GM19463 (cell line): Measurements from ENCODE around the gene MOSPD3.

Source experiments
- ATAC-seq: cut with Tn5 transposase; IDR thresholded peaks from one replicate; pipeline ENCODE4 v1.9.1; 2021; ENCODE audit warnings: mild to moderate bottlenecking, moderate library complexity; ENCODE audit not compliant: unreplicated experiment

The MOSPD3 gene

DNA sequence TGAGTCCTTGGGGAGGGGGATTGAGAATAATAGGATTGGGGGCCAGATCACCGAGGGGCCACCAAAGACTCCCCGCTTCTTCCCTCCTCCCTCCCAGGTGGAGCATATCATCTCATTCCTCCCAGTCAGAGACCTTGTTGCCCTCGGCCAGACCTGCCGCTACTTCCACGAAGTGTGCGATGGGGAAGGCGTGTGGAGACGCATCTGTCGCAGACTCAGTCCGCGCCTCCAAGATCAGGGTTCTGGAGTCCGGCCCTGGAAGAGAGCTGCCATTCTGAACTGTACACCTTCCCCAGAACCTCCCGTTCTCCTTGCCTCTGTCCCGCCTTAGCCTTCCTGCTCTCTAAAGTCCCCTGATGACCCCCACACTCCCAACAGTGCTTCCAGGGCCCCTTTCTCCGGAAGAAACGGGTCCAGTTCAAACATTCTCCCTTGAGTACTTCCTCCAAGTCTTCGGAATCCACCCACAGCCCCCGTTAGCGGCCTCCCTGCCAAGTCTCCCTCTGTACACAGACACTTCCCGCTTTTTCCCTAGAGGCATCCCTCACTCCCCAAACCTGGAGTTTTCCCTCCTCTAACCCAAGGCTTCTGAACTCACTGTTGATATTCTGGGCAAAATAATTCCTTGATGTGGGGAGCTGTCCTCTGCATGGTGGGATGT lies 22.1 kb upstream of the MOSPD3 start:
- ATAC-seq: no peak

DNA sequence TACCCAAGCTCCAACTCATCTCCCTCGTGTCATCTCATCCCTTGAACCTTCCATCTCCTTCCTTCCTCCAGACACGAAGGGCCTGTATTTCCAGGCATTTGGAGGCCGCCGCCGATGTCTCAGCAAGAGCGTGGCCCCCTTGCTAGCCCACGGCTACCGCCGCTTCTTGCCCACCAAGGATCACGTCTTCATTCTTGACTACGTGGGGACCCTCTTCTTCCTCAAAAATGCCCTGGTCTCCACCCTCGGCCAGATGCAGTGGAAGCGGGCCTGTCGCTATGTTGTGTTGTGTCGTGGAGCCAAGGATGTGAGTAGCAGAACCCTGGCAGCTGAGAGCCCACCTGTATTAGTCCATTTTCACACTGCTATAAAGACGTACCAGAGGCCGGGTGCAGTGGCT lies 20.7 kb upstream of the MOSPD3 start:
- no peak for ATAC-seq

DNA sequence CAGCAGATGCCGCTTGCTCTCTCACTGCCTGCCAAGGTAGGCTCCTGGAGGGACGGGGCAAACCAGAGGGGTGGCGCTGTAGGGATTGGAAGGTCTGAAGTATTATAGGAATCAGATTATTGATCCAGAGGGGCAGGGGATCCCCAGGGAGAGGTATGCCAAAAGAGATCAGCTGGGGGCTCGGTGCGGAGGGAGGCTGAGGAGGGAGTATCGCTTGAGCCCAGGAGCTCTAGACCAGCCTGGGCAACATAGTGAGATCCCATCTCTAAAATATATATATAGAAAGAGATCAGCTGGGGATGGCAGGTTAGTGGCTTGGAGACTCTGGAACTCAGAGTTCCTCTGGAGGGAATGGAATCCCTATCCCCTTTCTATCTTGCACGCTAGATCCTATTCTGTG lies 17.2 kb upstream of the MOSPD3 start:
- ATAC-seq: no peak

DNA sequence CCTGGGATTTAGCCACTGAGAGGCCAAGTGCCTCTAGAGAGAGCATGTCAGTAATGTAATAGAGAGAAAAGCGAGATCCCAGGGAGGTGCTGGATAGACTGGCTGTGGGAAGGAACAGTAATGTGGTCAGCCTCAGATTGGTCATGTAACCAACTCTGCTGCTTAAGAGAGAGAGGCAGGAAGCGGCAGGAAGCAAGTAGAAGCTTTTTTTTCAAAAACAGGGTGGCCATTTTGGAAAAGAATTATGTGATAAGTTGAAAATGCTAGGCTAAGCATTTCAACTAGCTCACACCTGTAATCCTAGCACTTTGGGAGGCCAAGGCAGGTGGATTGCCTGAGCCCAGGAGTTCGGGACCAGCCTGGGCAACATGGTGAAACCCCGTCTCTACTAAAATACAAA lies 13.9 kb upstream of the MOSPD3 start:
- no peak for ATAC-seq

DNA sequence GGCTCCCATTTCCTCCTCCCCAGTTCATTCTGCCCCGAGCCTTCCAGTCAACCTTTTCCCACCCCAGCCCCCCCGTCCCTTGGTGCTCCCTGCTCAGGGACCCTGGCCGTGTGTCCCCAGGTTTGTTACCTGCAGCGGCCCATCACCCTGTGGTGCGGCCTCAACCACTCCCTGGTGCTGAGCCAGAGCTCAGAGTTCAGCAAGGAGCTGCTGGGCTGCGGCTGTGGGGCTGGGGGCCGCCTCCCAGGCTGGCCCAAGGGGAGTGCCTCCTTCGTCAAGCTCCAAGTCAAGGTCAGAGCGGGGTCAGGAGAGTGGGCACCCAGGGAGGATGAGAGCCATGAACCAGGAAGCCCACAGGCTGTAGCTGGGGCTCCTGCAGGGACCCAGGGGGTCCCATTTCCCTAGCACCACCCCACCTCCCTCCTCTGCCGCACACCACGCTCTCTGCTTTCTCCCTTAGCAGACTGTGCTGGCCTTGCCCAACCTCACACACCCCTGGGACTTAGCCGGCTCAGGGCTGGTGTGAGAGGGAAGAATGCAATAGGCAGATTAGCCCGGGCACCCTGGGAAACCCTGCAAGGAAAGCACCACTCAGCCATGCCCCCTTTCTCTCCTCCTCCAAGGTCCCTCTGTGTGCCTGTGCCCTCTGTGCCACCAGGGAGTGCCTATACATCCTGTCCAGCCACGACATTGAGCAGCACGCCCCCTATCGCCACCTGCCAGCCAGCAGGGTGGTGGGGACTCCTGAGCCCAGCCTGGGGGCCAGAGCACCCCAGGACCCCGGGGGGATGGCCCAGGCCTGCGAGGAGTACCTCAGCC lies 12.2 kb upstream of the MOSPD3 start:
- no peak for ATAC-seq

DNA sequence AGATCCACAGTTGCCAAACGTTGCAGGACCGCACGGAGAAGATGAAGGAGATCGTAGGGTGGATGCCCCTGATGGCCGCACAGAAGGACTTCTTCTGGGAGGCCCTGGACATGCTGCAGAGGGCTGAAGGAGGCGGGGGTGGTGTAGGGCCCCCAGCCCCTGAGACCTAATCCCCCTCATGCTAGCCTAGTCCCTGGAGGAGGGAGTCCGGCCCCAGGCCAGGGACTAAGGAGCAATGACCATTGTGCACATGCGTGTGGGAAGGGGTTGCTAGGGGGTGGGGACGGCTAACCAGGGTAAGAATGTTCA lies 11.7 kb upstream of the MOSPD3 start:
- no peak for ATAC-seq

DNA sequence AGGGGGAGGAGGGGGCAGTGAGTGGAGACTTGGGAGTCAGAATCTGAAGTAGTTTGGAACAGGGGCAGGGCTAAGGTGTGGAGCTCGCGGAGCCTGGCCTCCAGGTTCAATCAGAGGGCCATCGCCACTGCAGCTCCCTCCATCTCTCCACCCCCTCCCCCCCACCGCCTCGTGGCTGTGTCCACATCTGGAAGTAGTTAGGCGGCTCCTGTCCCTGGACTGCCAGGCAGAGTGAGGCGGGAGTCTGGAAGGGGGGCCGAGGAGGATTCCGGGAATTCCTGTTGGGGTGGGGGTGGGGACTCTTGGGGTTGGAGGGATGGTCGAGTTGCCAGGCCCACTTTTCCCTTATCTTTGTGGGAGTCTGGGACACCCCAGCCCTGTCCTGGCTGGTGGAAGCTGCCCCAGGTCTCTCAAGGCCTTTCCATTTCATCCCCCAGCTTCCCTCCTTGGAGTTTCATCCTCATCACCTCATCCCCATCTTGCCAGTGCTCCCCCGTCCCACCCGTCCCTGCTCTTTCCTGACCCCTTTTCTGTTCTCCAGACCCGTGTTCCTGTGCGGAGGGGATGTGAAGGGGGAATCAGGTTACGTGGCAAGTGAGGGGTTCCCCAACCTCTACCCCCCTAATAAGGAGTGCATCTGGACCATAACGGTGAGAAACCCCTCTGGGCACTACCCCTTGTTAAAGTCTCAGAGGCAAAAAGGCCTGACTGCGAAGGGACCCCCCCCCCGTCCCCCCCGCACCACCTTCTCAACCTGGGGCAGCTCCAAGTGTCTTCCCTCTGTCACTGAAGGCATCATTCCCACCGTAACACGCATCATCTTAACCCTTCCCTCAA lies 9.2 kb upstream of the MOSPD3 start:
- ATAC-seq: no peak

DNA sequence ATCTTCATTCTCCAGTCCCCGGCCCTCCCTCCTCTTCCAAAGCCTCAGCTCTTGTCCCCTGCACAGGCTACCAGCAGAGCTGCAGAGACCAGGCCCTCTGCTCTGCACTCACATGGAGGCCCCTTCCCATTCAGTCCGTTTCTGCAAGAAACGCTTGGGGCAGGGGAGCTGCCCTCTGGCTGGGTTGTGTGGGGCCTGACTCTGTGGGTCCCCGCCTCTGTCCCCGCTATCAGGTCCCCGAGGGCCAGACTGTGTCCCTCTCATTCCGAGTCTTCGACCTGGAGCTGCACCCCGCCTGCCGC lies 8.7 kb upstream of the MOSPD3 start:
- no peak for ATAC-seq

DNA sequence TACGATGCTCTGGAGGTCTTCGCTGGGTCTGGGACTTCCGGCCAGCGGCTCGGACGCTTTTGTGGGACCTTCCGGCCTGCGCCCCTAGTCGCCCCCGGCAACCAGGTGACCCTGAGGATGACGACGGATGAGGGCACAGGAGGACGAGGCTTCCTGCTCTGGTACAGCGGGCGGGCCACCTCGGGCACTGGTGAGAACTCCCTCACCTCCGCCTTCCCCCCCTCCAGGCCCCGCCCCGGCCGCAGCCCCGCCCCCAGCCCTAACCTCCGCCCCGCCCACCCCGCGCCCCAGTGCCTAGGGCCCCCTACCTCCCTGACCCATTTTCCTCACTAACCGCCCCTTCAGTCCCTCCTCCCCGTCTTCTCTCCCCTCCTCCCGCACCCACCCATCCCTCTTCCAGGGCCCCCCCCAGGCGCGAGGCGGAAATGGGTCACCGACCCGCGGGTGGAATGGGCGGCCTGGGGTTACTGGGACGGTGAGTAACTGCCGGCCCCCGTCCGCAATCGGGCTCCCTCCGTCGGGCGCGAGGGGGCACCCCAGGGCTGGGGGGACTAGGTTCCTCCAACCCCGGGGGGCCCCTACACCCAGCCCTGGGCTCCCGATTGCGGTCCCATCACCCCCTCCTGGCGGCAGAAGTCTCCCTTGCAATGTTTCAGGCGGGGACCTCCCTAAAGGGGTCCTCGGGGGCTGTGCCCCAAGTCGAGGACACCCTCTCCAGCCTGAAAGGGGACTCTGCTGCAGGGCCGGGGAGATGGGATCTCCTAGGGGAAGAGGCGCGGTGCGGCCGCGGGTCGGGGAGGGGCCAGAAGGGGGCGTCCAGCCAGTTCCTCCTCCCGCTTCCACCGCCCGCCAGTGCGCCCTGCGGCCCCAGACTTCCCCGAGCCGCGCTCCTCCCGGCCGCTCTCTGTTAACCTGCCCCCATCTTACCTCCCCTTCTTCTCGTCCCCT lies 8.0 kb upstream of the MOSPD3 start:
- ATAC-seq: peak; percentile 75

DNA sequence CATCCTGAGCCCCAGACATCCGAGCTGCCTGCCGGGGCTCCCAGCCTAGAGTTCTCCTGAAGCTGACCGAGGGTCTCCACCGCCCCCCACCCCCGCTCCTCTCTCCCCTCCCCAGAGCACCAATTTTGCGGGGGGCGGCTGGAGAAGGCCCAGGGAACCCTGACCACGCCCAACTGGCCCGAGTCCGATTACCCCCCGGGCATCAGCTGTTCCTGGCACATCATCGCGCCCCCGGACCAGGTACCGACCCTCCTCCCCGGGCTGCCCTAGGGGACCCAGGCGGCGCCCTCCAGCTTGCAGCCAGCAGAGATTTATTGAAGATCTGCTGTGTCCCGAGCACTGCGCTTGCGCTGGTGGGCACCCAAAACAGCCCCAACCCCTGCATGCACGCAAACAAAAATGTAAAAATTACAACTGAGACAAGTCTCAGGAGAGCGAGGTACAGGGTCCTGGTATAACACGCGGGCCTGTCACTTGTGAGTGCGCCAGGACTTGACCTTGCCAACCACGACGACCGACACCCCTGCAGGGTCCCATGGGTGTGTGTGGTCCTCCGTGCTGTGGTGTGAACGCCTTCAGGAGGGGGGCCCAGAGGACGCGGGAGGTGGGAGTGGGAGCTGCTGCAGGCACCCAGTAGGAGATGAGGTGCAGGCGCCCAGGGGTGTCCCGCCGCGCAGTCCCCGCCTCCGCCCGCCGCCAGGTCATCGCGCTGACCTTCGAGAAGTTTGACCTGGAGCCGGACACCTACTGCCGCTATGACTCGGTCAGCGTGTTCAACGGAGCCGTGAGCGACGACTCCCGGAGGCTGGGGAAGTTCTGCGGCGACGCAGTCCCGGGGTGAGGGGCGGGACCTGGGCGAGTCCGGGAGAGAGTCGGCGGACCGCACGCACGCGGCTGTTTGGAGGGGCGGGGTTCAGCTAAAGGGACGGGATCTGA lies 7.1 kb upstream of the MOSPD3 start:
- ATAC-seq: no peak

DNA sequence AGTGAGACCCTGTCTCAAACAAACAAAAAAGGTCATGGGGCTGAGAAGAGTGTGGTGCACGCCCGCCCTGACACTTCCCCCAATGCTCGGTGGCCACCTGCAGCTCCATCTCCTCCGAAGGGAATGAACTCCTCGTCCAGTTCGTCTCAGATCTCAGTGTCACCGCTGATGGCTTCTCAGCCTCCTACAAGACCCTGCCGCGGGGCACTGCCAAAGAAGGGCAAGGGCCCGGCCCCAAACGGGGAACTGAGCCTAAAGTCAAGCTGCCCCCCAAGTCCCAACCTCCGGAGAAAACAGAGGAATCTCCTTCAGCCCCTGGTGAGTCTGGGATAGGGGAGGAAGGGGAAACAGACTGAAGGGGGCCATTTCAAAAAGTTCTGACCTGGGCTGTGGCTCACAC lies 6.0 kb upstream of the MOSPD3 start:
- ATAC-seq: no peak

DNA sequence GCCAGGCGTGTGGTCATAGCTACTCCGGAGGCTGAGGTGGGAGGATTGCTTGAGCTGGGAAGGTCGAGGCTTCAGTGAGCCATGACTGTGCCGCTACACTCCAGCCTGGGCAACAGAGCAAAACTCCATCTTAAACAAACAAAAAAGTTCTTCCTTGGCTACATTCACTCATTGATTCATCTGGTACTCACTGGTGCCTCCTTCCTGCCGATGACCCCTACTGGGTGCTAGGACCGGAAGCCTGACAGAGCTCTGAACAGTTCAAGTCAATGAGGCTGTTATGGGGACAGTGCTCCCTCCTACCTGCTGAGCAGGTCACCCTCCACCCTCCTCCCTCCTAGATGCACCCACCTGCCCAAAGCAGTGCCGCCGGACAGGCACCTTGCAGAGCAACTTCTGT lies 5.2 kb upstream of the MOSPD3 start:
- no peak for ATAC-seq

DNA sequence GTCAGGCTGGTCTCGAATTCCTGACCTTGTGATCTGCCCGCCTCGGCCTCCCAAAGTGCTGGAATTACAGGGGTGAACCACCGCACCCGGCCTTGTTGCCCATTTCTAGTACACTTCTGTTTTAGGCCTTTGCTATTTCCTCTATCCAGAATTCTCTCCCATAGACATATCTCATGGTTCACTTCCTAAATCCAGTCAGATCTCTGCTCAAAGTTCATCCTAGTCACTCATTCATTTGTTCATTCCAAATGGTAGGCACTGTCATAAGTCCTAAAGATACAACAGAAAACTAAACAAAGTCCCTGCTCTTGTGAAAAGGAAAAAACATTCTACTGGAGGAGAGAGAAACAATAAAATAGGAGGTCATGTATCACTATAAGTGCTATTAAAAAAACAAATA lies 2.4 kb upstream of the MOSPD3 start:
- ATAC-seq: no peak

DNA sequence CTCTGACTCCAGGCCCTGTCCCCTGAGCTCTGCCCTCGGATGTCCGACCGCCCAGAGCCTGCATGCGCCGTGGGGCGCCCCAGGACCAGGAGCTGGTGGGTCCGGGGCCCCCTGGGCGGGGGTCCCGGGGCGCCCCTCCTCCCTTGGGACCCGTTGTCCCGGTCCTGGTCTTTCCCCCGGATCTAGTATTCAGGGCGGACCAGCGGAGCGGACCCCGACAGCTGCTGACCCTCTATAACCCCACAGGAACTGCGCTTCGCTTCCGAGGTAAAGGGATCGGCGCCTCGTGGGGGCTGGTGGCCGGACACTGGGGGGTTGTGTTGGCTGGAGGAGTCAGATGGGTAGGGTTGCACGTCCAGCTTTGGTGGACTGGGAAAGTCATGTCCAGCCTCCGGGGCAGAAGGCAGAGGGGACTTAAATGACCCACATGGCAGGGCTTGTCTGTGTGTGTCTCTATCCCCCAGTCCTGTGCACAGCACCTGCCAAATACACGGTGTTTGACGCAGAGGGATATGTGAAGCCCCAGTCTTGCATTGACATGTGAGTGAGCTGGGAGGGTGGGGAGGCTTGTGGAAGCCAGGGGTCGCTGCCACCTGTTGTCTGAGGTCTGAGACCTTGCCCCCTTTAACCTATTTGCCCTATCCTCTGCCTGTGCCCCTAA lies 520 bp downstream of the MOSPD3 start:
- no peak for ATAC-seq

DNA sequence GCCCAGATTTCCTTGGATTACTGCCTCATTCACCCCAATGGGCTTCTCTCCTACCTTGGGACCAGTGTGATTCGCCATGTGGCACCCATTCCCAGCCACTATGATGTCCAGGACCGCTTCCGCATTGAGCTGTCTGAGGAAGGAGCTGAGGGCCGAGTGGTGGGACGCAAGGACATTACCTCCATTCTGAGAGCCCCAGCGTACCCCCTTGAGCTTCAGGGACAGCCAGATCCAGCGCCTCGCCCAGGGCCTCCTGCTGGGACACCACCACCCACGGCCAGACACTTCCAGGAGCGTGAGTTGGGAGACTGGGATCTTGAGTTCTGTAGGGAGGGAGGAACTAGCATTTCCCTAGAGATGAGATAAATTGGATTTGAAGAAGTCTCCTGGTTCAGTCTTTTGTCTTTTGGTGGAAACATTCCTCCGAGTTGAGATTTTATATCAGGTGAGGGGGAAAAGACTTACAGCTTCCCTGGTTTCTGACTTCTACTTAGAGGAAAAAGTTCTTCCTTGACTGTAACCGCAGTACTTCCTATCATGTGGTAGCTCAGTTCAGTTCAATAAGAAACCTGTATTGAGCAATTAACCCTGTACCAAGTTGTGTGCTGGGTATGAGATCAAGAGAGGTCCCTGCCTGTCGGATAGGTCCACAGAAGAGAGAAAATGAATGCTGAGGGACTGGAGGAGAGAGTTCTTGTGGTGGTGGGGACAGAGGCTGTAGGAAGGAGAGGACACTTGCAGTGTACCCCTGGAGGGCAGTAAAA lies 1.3 kb downstream of the MOSPD3 start:
- ATAC-seq: no peak

DNA sequence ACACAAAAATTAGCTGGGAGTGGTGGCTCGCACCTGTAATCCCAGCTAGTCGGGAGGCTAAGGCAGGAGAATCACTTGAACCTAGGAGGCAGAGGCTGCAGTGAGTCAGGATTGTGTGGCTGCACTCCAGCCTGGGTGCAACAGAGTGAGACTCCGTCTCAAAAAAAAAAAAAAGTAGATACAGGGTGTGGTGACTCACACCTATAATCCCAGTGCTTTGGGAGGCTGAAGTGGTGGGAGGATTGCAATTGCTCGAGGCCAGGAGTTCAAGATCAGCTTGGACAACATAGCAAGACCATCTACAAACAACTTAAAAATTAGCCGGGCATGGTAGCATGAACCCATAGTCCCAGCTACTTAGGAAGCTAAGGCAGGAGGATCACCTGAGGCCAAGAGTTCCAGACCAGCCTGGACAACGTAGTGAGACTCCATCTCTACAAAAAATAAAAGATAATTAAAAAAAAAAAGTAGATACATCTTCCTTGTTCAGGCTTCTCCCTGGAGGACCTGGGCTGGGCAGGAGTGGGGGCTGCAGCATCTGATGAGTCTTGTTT lies 2.0 kb downstream of the MOSPD3 start:
- ATAC-seq: no peak

DNA sequence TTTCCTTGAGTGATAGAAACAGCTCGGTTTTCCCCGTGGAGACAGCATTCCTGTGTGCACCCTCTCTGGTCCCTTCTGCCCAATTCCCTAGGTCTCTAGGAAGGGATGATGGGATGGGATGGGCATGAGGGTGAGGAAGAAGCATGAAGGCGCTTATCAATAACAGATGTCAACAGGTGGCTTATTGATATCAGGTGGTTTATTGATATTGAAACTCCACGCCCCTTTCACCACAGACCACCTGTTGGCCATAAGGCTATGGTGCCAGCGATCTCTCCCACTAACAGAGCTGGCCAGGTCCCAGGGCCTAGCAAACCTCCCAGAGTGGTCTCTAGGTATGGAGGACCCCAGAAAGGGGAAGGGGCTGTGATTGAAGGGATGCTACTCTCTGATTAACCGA lies 7.9 kb downstream of the MOSPD3 start:
- no peak for ATAC-seq

DNA sequence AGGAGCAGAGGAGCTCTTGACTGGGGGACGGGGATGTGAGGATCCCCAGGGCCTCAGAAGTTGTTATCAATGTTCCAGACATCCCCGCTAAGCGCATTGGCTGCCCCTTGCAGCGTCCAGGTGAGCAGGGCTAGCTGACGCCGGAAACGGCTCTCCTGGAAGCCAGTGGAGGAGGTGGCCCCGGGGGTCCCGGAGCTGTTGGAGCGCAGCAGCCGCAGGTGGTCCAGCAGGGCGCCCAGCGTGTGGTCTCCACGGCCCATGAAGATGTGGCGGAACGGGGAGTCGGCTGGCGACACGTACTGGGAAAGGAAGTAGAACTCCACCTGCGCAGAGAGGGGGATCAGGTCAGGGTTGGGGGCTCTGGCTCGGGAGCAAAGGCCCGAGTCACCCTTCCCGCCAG lies 8.5 kb downstream of the MOSPD3 start:
- ATAC-seq: no peak
